HG03565 (cell line): ENCODE results near the gene NINL.

ENCODE experiments used
- ATAC-seq: cut with Tn5 transposase; IDR thresholded peaks from one replicate; pipeline ENCODE4 v1.9.1; 2021; ENCODE audit warnings: mild to moderate bottlenecking, moderate library complexity; ENCODE audit not compliant: unreplicated experiment

Gene NINL

GRCh38 chr20:25424536-25424935 is 160.8 kb downstream of the NINL start:
- ATAC-seq, result no peak

- no peak for ATAC-seq
These were observed 163.3 kb downstream of the NINL start for GRCh38 chr20:25422032-25422431.

- ATAC-seq, result no peak
These were observed 164.2 kb downstream of the NINL start for GRCh38 chr20:25421102-25421501.

- ATAC-seq, result peak; percentile 41
These were observed 166.6 kb downstream of the NINL start for GRCh38 chr20:25418776-25419175.

GRCh38 chr20:25408890-25409289 is 176.4 kb downstream of the NINL start:
- ATAC-seq, result no peak

- no peak for ATAC-seq
These were observed 177.2 kb downstream of the NINL start for GRCh38 chr20:25408170-25408547.

- ATAC-seq, result peak; percentile 86
These were observed 177.8 kb downstream of the NINL start, which contains the start of gene GINS1 for GRCh38 chr20:25407311-25408169. GINS1 (plus strand) TSS chr20:25407673; CDS start chr20:25407821, 148 bp downstream.
